Keratinocyte (primary cell): ENCODE results near the gene SMURF1. TPM values are rescaled to one million over a fixed set of nuclear protein-coding genes. Genes with fewer than 3 reads are reported as not detected.

Experiments used
- DNase-seq: peaks from one replicate; pipeline ENCODE4 v3.0.0-alpha.2; 2011; ENCODE audit warnings: low read depth, missing footprints, low spot score
- FAIRE-seq: peaks from 2 replicates; lab custom pipeline; 2011; peaks lifted over from hg19 to GRCh38; lab: Jason Lieb, UNC
- H2AFZ ChIP-seq: 2 replicates; pipeline ENCODE4 v1.6.0; 2012; ENCODE audit warnings: low read length, control low read depth, inconsistent platforms; ENCODE audit not compliant: control insufficient read depth
- H3K27ac ChIP-seq: 2 replicates; pipeline ENCODE4 v1.5.1; 2011; ENCODE audit warnings: low read length; ENCODE audit not compliant: control insufficient read depth, insufficient read depth
- H3K27me3 ChIP-seq: 3 replicates; pipeline ENCODE4 v1.6.0; 2011; ENCODE audit warnings: low read length; ENCODE audit not compliant: control insufficient read depth, insufficient read depth; ENCODE audit errors: extremely low read depth
- H3K36me3 ChIP-seq, 2 experiments: 2 replicates in 1 of 2; 3 replicates in 1 of 2; pipeline ENCODE4 v1.5.1; 2011; ENCODE audit warnings: low read length in 2 of 2, mild to moderate bottlenecking in 1 of 2; ENCODE audit not compliant: control insufficient read depth in 2 of 2, insufficient read depth in 2 of 2; ENCODE audit errors: extremely low read depth in 1 of 2
- H3K4me1 ChIP-seq: 3 replicates; pipeline ENCODE4 v1.5.1; 2011; ENCODE audit warnings: low read length; ENCODE audit not compliant: control insufficient read depth, insufficient read depth; ENCODE audit errors: extremely low read depth
- H3K4me2 ChIP-seq: 3 replicates; pipeline ENCODE4 v1.6.0; 2011; ENCODE audit warnings: low read depth, low read length; ENCODE audit not compliant: control insufficient read depth, insufficient read depth; ENCODE audit errors: extremely low read depth
- H3K4me3 ChIP-seq, 3 experiments: fragments of 200-600 bp in 1 of 3; sonication (generic) in 1 of 3; 2 replicates in 2 of 3; 3 replicates in 1 of 3; pipeline ENCODE4 v1.5.1; 2011 to 2016; ENCODE audit warnings: low read length in 3 of 3, mild to moderate bottlenecking in 3 of 3, control low read depth in 2 of 3, inconsistent platforms in 1 of 3, low read depth in 1 of 3, mixed read lengths in 1 of 3, mixed run types in 1 of 3, moderate library complexity in 1 of 3; ENCODE audit not compliant: control insufficient read depth in 2 of 3, insufficient read depth in 2 of 3; ENCODE audit errors: extremely low read depth in 1 of 3
- H3K79me2 ChIP-seq: 2 replicates; pipeline ENCODE4 v1.6.0; 2012; ENCODE audit warnings: low read length; ENCODE audit not compliant: control insufficient read depth, insufficient read depth
- H3K9ac ChIP-seq: 3 replicates; pipeline ENCODE4 v1.6.0; 2011; ENCODE audit warnings: low read length; ENCODE audit not compliant: control insufficient read depth, insufficient read depth; ENCODE audit errors: extremely low read depth
- H3K9me1 ChIP-seq: 3 replicates; pipeline ENCODE4 v1.6.0; 2011; ENCODE audit warnings: low read length; ENCODE audit not compliant: control insufficient read depth, insufficient read depth; ENCODE audit errors: extremely low read depth
- H3K9me3 ChIP-seq: 2 replicates; pipeline ENCODE4 v1.5.1; 2012; ENCODE audit warnings: low read depth, low read length; ENCODE audit not compliant: control insufficient read depth
- H4K20me1 ChIP-seq: 3 replicates; pipeline ENCODE4 v1.6.0; 2011; ENCODE audit warnings: low read length; ENCODE audit not compliant: control insufficient read depth, insufficient read depth; ENCODE audit errors: extremely low read depth
- EZH2 ChIP-seq: IDR thresholded peaks from one replicate; pipeline ENCODE4 v1.6.1; 2012; ENCODE audit warnings: inconsistent platforms, mild to moderate bottlenecking, low read length, moderate library complexity
- dilution Hi-C: fragments of 300-500 bp; cut with MboI; formaldehyde crosslinking; loops from one replicate; pipeline ENCODE4 v1.7.0; 2020; ENCODE audit warnings: low sequenced_read_pairs; ENCODE audit not compliant: extremely low pct_ligation_motif_present
- polyA plus RNA-seq, 5 experiments: library from polyadenylated mRNA; depleted of rRNA in 3 of 5; stranded (reverse) in 3 of 5; stranded (forward) in 1 of 5; unstranded in 1 of 5; fragments of >200 nt; gene quantifications; 1 replicate in 1 of 5; 2 replicates in 3 of 5; 3 replicates in 1 of 5; pipeline versions ENCODE4 v1.2.1 to v1.2.3, GENCODE V29; 2011 to 2012; ENCODE audit warnings: missing spikeins in 2 of 5, low read depth in 1 of 5, low replicate concordance in 1 of 5
- TF ChIP-seq, protein P1 (sequence below), 3 experiments: IDR thresholded peaks in 1 of 3; conservative IDR thresholded peaks in 1 of 3; optimal IDR thresholded peaks in 1 of 3; 2 replicates in 2 of 3; 3 replicates in 1 of 3; pipeline versions ENCODE3 to v1.5.1; 2011; ENCODE audit warnings: low read length in 3 of 3, mild to moderate bottlenecking in 3 of 3, moderate library complexity in 2 of 3, control low read depth in 1 of 3, inconsistent platforms in 1 of 3; ENCODE audit not compliant: insufficient read depth in 2 of 3; ENCODE audit errors: extremely low read depth in 1 of 3

SMURF1 gene
- polyA plus RNA-seq, 1 donor (not counting 4 experiments of a cell fraction or from before 2014, with no cell fraction given): 22.2 TPM

GRCh38 chr7:99070361-99070760 is 73.5 kb downstream of the SMURF1 start:
- Histone ChIP-seq H3K79me2 (peaks cover 94% of the 10 kb centered on the region), H3K9me1 (peaks cover 2% of the 10 kb centered on the region), H3K36me3 (no peaks in the 10 kb centered on the region), H3K27me3 (no peaks in the 10 kb centered on the region), H3K9ac (no peak overlapping the region), H3K9me3 (no peaks in the 10 kb centered on the region), H3K27ac (no peak overlapping the region), H4K20me1 (peaks cover 7% of the 10 kb centered on the region), H3K4me3 (no peak overlapping the region), H2AFZ (no peak overlapping the region), H3K4me1 (peaks cover 7% of the 10 kb centered on the region), H3K4me2 (no peak overlapping the region)
- FAIRE-seq: no peak
- dilution Hi-C loops: loop anchor here (25.0 kb wide), 1 partner anchor 242 kb away; no protein-coding TSS in a partner anchor
- DNase-seq: no peak
- TF ChIP-seq, protein P1, sequence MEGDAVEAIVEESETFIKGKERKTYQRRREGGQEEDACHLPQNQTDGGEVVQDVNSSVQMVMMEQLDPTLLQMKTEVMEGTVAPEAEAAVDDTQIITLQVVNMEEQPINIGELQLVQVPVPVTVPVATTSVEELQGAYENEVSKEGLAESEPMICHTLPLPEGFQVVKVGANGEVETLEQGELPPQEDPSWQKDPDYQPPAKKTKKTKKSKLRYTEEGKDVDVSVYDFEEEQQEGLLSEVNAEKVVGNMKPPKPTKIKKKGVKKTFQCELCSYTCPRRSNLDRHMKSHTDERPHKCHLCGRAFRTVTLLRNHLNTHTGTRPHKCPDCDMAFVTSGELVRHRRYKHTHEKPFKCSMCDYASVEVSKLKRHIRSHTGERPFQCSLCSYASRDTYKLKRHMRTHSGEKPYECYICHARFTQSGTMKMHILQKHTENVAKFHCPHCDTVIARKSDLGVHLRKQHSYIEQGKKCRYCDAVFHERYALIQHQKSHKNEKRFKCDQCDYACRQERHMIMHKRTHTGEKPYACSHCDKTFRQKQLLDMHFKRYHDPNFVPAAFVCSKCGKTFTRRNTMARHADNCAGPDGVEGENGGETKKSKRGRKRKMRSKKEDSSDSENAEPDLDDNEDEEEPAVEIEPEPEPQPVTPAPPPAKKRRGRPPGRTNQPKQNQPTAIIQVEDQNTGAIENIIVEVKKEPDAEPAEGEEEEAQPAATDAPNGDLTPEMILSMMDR (optimal IDR thresholded peaks at IDR 0.05 in 1 of 3, IDR thresholded peaks at IDR 0.05 in 1 of 3, conservative IDR thresholded peaks at IDR 0.05 in 1 of 3; ENCODE audit: extremely low read depth in 1 of 3, insufficient read depth in 2 of 3, low read length in 3 of 3): no peak
- TF ChIP-seq EZH2: no peak

DNA sequence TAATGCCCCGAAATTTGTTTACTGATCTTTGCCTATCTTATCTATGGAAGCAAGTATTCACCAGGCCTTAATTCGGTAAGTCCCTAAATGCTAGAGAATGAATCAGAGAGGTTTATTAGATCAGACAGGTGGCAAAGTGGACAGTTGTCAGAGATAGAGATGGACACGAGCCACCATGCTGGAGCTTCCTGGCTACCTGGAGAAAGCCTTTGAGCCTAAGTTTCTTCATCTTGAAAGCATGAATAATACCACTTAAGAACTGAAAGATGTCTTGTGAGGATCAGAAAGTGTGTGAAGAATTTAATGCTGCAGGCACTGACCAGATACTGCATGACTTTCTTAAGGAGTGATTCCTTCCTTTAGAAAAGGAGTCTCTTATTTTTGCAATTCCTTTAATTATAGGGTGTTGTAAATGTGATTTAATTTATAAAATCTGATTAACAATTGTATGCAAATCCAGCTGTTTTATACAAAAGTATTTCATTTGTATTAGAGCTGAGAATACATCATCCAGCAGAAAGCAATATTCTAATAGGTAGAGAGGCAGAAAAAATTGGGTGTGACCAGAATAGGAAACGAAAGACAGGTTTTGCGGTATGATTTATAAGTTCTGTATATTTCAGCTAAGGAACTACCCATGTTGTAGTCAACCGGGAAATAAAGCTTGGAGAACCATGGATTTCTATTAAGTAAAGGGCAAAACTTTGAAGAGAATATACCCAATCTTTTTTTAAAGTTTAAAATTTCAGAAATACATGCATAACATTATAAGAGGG is 82.7 kb downstream of the SMURF1 start:
- no peaks in the 10 kb centered on the region for H3K27me3 ChIP-seq
- H3K4me1 ChIP-seq: peaks cover 2% of the 10 kb centered on the region
- FAIRE-seq (no peak), DNase-seq (no peak)
- no peaks in the 10 kb centered on the region for H3K9me1 ChIP-seq
- H3K4me3 ChIP-seq: no peak overlapping the region
- peak overlapping the region; percentile 6 for H3K4me2 ChIP-seq
- no peak overlapping the region for H3K9ac ChIP-seq
- H3K79me2 ChIP-seq: peaks cover 49% of the 10 kb centered on the region
- TF ChIP-seq EZH2: no peak
- TF ChIP-seq, protein P1 (optimal IDR thresholded peaks at IDR 0.05 in 1 of 3, IDR thresholded peaks at IDR 0.05 in 1 of 3, conservative IDR thresholded peaks at IDR 0.05 in 1 of 3; ENCODE audit: extremely low read depth in 1 of 3, insufficient read depth in 2 of 3, low read length in 3 of 3): no peak
- H3K36me3 ChIP-seq: peaks cover 4 to 5% of the 10 kb centered on the region in 2 experiments
- no peak overlapping the region for H3K27ac ChIP-seq
- H2AFZ ChIP-seq: no peak overlapping the region
- dilution Hi-C loops: loop anchor here (25.0 kb wide), 1 partner anchor 251 kb away; no protein-coding TSS in a partner anchor
- no peaks in the 10 kb centered on the region for H4K20me1 ChIP-seq
- H3K9me3 ChIP-seq: no peaks in the 10 kb centered on the region
